ENCODE results near the gene UMODL1. TPM values are rescaled to one million over a fixed set of nuclear protein-coding genes. Genes with fewer than 3 reads are reported as not detected.

The UMODL1 gene
- total and polyA plus RNA-seq, 2 of the 13 experiments (the other 11 are each of a cell fraction or from before 2014, with no cell fraction given) = not detected

GRCh38 chr21:42069843-42070242 is 1.3 kb upstream of the UMODL1 start:
- Histone ChIP-seq H2AFZ (ENCODE audit: low read length) (no peak overlapping the region), H3K4me3 (replicated peaks in 1 of 3; ENCODE audit: insufficient read depth in 1 of 3, low read depth in 2 of 3, low read length in 3 of 3) (no peak overlapping the region), H3K4me1 (ENCODE audit: insufficient read depth, low read length) (peaks cover 9% of the 10 kb centered on the region; the same call in 1 of the 2 replicates), H3K36me3 (replicated peaks in 1 of 2; ENCODE audit: control insufficient read depth in 1 of 2, insufficient read depth in 2 of 2, low read length in 2 of 2) (no peaks in the 10 kb centered on the region), H3K9me3 (ENCODE audit: low read length) (no peaks in the 10 kb centered on the region), H4K20me1 (ENCODE audit: insufficient read depth, low read length) (no peaks in the 10 kb centered on the region), H3K27ac (ENCODE audit: extremely low read length, insufficient read depth, low read length) (no peak overlapping the region), H3K79me2 (ENCODE audit: insufficient read depth, low read length) (no peaks in the 10 kb centered on the region), H3K4me2 (ENCODE audit: low read depth, low read length) (no peak overlapping the region), H3K9ac (ENCODE audit: insufficient read depth, low read depth, low read length) (no peak overlapping the region), H3K27me3 (ENCODE audit: control insufficient read depth in 1 of 2, insufficient read depth in 2 of 2, low read length in 2 of 2) (peaks cover 7 to 43% of the 10 kb centered on the region in 2 experiments; a peak in 4 of 5 replicates)
- 21% methylated on average over 10 of the region's 10 CpGs for WGBS (ENCODE audit: low lambda C conversion rate)
- in situ Hi-C loops (cut with HindIII; ENCODE audit: extremely low pct_ligation_motif_present, low pct_unique_long_range_greater_than_20kb) = no loop called here
- FAIRE-seq (no peak), DNase-seq (ENCODE audit: low spot score) (no peak), ATAC-seq (no peak)
- ChIA-PET POLR2A (no interaction called here), CTCF (ENCODE audit: low intra/inter-chr PET ratio, low total read pairs) (no interaction called here)
- intact Hi-C loops (cut with micrococcal nuclease; ENCODE audit: unreplicated experiment) = no loop called here
- no TSS peak for BruUV-seq (replicated peaks)
- TF ChIP-seq PATZ1 (CRISPR knock-in tag; IDR thresholded peaks at IDR 0.05) (no peak), ZBTB21 (CRISPR knock-in tag; IDR thresholded peaks at IDR 0.05) (no peak), ZNF143 (CRISPR knock-in tag; IDR thresholded peaks at IDR 0.05) (no peak), CREBL2 (CRISPR knock-in tag; IDR thresholded peaks at IDR 0.05; ENCODE audit: borderline replicate concordance) (no peak), XRCC5 (optimal IDR thresholded peaks at IDR 0.05; ENCODE audit: low read length) (no peak), ZNF251 (CRISPR knock-in tag; IDR thresholded peaks at IDR 0.05) (no peak), REST (IDR thresholded peaks at IDR 0.05; ENCODE audit: borderline replicate concordance in 1 of 2, low read depth in 1 of 2, low read length in 2 of 2) (no peak), CENPX (CRISPR knock-in tag; IDR thresholded peaks at IDR 0.05) (no peak), MED1 (CRISPR knock-in tag; IDR thresholded peaks at IDR 0.05) (no peak), ZNF878 (CRISPR knock-in tag; IDR thresholded peaks at IDR 0.05) (no peak), HIC2 (CRISPR knock-in tag; IDR thresholded peaks at IDR 0.05; ENCODE audit: low read depth) (no peak), TAF1 (CRISPR knock-in tag; IDR thresholded peaks at IDR 0.05) (no peak)
- TF ChIP-seq, protein P1, sequence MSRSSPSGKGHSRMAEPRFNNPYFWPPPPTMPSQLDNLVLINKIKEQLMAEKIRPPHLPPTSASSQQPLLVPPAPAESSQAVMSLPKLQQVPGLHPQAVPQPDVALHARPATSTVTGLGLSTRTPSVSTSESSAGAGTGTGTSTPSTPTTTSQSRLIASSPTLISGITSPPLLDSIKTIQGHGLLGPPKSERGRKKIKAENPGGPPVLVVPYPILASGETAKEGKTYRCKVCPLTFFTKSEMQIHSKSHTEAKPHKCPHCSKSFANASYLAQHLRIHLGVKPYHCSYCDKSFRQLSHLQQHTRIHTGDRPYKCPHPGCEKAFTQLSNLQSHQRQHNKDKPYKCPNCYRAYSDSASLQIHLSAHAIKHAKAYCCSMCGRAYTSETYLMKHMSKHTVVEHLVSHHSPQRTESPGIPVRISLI (CRISPR knock-in tag; IDR thresholded peaks at IDR 0.05; ENCODE audit: borderline replicate concordance) = no peak
- TF ChIP-seq, protein P2, sequence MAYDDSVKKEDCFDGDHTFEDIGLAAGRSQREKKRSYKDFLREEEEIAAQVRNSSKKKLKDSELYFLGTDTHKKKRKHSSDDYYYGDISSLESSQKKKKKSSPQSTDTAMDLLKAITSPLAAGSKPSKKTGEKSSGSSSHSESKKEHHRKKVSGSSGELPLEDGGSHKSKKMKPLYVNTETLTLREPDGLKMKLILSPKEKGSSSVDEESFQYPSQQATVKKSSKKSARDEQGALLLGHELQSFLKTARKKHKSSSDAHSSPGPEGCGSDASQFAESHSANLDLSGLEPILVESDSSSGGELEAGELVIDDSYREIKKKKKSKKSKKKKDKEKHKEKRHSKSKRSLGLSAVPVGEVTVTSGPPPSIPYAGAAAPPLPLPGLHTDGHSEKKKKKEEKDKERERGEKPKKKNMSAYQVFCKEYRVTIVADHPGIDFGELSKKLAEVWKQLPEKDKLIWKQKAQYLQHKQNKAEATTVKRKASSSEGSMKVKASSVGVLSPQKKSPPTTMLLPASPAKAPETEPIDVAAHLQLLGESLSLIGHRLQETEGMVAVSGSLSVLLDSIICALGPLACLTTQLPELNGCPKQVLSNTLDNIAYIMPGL (CRISPR knock-in tag; IDR thresholded peaks at IDR 0.05; ENCODE audit: borderline replicate concordance in 1 of 2, low read depth in 1 of 2) = no peak
